WERI-Rb-1 (cell line): ENCODE results near the gene MAGI1.
A peak's percentile ranks its signal among the peaks of the same experiment; 100 is the strongest.

Source experiments
- DNase-seq: peaks from one replicate; pipeline ENCODE4 v3.0.0-alpha.2; 2020
- H3K27ac ChIP-seq: fragments of 250-450 bp; sonication (Bioruptor Pico); 2 replicates; pipeline ENCODE4 v1.5.1; 2020; ENCODE audit warnings: mild to moderate bottlenecking, moderate library complexity
- H3K27me3 ChIP-seq: fragments of 250-450 bp; sonication (Bioruptor Pico); 2 replicates; pipeline ENCODE4 v1.5.1; 2021; ENCODE audit warnings: mild to moderate bottlenecking, low read depth, moderate library complexity; ENCODE audit not compliant: insufficient read depth, severe bottlenecking
- H3K36me3 ChIP-seq: fragments of 250-450 bp; sonication (Bioruptor Pico); 2 replicates; pipeline ENCODE4 v1.5.1; 2020; ENCODE audit warnings: mild to moderate bottlenecking, moderate library complexity
- H3K4me3 ChIP-seq: 2 replicates; pipeline ENCODE4 v1.5.1; 2011; ENCODE audit warnings: low read depth, mild to moderate bottlenecking, control low read depth, low read length
- H3K9me3 ChIP-seq: fragments of 250-450 bp; sonication (Bioruptor Pico); 2 replicates; pipeline ENCODE4 v1.5.1; 2021; ENCODE audit warnings: mild to moderate bottlenecking, moderate library complexity; ENCODE audit not compliant: severe bottlenecking
- CTCF ChIP-seq: IDR thresholded peaks from 2 replicates; pipeline ENCODE4 v1.5.1; 2011; ENCODE audit warnings: low read depth, mild to moderate bottlenecking, control low read depth, inconsistent platforms, low read length

The MAGI1 gene

GRCh38 chr3:65734792-65735191 is 303.9 kb downstream of the MAGI1 start:
- H3K27ac ChIP-seq: no peak overlapping the region
- DNase-seq: no peak
- TF ChIP-seq CTCF: no peak
- no peaks in the 10 kb centered on the region for H3K36me3 ChIP-seq
- no peaks in the 10 kb centered on the region for H3K27me3 ChIP-seq
- no peak overlapping the region for H3K4me3 ChIP-seq
- H3K9me3 ChIP-seq: no peaks in the 10 kb centered on the region

- DNase-seq: no peak
- H3K27me3 ChIP-seq: no peaks in the 10 kb centered on the region
- H3K4me3 ChIP-seq: no peak overlapping the region
- H3K27ac ChIP-seq: no peak overlapping the region
- H3K9me3 ChIP-seq: no peaks in the 10 kb centered on the region
- no peaks in the 10 kb centered on the region for H3K36me3 ChIP-seq
- no peak for TF ChIP-seq CTCF
These were observed 304.3 kb downstream of the MAGI1 start for GRCh38 chr3:65734382-65734781.

GRCh38 chr3:65733459-65733858 is 305.3 kb downstream of the MAGI1 start:
- H3K9me3 ChIP-seq: no peaks in the 10 kb centered on the region
- no peaks in the 10 kb centered on the region for H3K36me3 ChIP-seq
- DNase-seq: no peak
- no peak for TF ChIP-seq CTCF
- H3K4me3 ChIP-seq: no peak overlapping the region
- H3K27me3 ChIP-seq: no peaks in the 10 kb centered on the region
- H3K27ac ChIP-seq: no peak overlapping the region

GRCh38 chr3:65732051-65732935 is 306.4 kb downstream of the MAGI1 start:
- peak; percentile 61 for TF ChIP-seq CTCF
- no peak overlapping the region for H3K27ac ChIP-seq
- H3K9me3 ChIP-seq: no peaks in the 10 kb centered on the region
- no peaks in the 10 kb centered on the region for H3K36me3 ChIP-seq
- no peaks in the 10 kb centered on the region for H3K27me3 ChIP-seq
- H3K4me3 ChIP-seq: no peak overlapping the region
- DNase-seq: peak; percentile 21

- no peaks in the 10 kb centered on the region for H3K27me3 ChIP-seq
- no peaks in the 10 kb centered on the region for H3K9me3 ChIP-seq
- TF ChIP-seq CTCF: no peak
- DNase-seq: no peak
- H3K36me3 ChIP-seq: no peaks in the 10 kb centered on the region
- no peak overlapping the region for H3K27ac ChIP-seq
- no peak overlapping the region for H3K4me3 ChIP-seq
These were observed 308.3 kb downstream of the MAGI1 start for GRCh38 chr3:65730449-65730848.

- no peaks in the 10 kb centered on the region for H3K27me3 ChIP-seq
- H3K36me3 ChIP-seq: no peaks in the 10 kb centered on the region
- no peak overlapping the region for H3K4me3 ChIP-seq
- DNase-seq: no peak
- no peak overlapping the region for H3K27ac ChIP-seq
- TF ChIP-seq CTCF: no peak
- H3K9me3 ChIP-seq: no peaks in the 10 kb centered on the region
These were observed 308.7 kb downstream of the MAGI1 start for GRCh38 chr3:65729973-65730372.
